H1 (cell line): ENCODE measurements around the gene WDR41. TPM values are rescaled to one million over a fixed set of nuclear protein-coding genes. Genes with fewer than 3 reads are reported as not detected.

Experiments
- CTCF ChIA-PET: fragments of 300-600 bp; sonication (Branson Sonifier 250); formaldehyde crosslinking; loops from one replicate; lab custom pipeline; 2021; ENCODE audit not compliant: partially characterized antibody; lab: Charles Lee
- POLR2A ChIA-PET: fragments of 300-600 bp; sonication (Branson Sonifier 250); formaldehyde crosslinking; loops from one replicate; lab custom pipeline; 2021; ENCODE audit warnings: inconsistent platforms; ENCODE audit not compliant: partially characterized antibody; lab: Charles Lee
- DNase-seq, 2 experiments: peaks; one replicate each; pipeline versions ENCODE4 v3.0.0 to v3.0.0-alpha.2; 2010 to 2022; ENCODE audit warnings: low spot score in 2 of 2, low read depth in 1 of 2, mixed read lengths in 1 of 2
- FAIRE-seq: peaks from 2 replicates; lab custom pipeline; 2011; peaks lifted over from hg19 to GRCh38; lab: Jason Lieb, UNC
- H2AFZ ChIP-seq: 2 replicates; pipeline ENCODE4 v1.8.1; 2012; ENCODE audit warnings: low read length, inconsistent platforms
- H2AK5ac ChIP-seq: 2 replicates; pipeline ENCODE4 v1.6.1; 2013; ENCODE audit warnings: low read depth, low read length
- H2BK120ac ChIP-seq: replicated peaks from 2 replicates; pipeline ENCODE3; 2013; ENCODE audit warnings: low read depth, low read length, inconsistent platforms
- H2BK12ac ChIP-seq: 2 replicates; pipeline ENCODE4 v1.6.1; 2013; ENCODE audit warnings: low read depth, low read length
- H2BK15ac ChIP-seq: 2 replicates; pipeline ENCODE4 v1.6.1; 2013; ENCODE audit warnings: low read length
- H2BK20ac ChIP-seq: 2 replicates; pipeline ENCODE4 v1.6.1; 2013; ENCODE audit warnings: low read length
- H2BK5ac ChIP-seq: 2 replicates; pipeline ENCODE4 v1.6.1; 2013; ENCODE audit warnings: low read depth, low read length
- H3K14ac ChIP-seq: 2 replicates; pipeline ENCODE4 v1.6.1; 2013; ENCODE audit warnings: inconsistent platforms; ENCODE audit not compliant: insufficient read length
- H3K18ac ChIP-seq: 2 replicates; pipeline ENCODE4 v1.6.1; 2013; ENCODE audit warnings: low read length; ENCODE audit errors: extremely low read depth
- H3K23ac ChIP-seq: 2 replicates; pipeline ENCODE4 v1.6.1; 2013; ENCODE audit warnings: inconsistent platforms; ENCODE audit not compliant: insufficient read length
- H3K23me2 ChIP-seq: 2 replicates; pipeline ENCODE4 v1.6.1; 2013; ENCODE audit warnings: low read depth, low read length
- H3K27ac ChIP-seq: 2 replicates; pipeline ENCODE4 v1.6.1; 2011; ENCODE audit warnings: low read depth, low read length, inconsistent platforms
- H3K27me3 ChIP-seq, 4 experiments: replicated peaks in 1 of 4; 1 replicate in 1 of 4; 2 replicates in 3 of 4; pipeline versions ENCODE4 v1.6.1 to v1.8.1; 2011 to 2013; ENCODE audit warnings: low read length in 3 of 4, mild to moderate bottlenecking in 3 of 4, inconsistent platforms in 2 of 4, mixed read lengths in 2 of 4, moderate library complexity in 1 of 4; ENCODE audit not compliant: control insufficient read depth in 3 of 4, insufficient read depth in 3 of 4; ENCODE audit errors: extremely low read depth in 1 of 4
- H3K36me3 ChIP-seq, 4 experiments: 2 replicates each; pipeline versions ENCODE4 v1.6.1 to v1.8.1; 2011 to 2013; ENCODE audit warnings: mild to moderate bottlenecking in 4 of 4, low read length in 3 of 4, moderate library complexity in 2 of 4, control low read depth in 1 of 4, inconsistent platforms in 1 of 4; ENCODE audit not compliant: insufficient read depth in 4 of 4, control insufficient read depth in 2 of 4
- H3K4ac ChIP-seq: replicated peaks from 2 replicates; pipeline ENCODE3; 2013; ENCODE audit warnings: low read length, low read depth, mixed read lengths, inconsistent platforms; ENCODE audit not compliant: insufficient read length
- H3K4me1 ChIP-seq, 4 experiments: replicated peaks in 1 of 4; 1 replicate in 1 of 4; 2 replicates in 3 of 4; pipeline versions ENCODE4 v1.6.1 to v1.8.1; 2011 to 2013; ENCODE audit warnings: low read length in 3 of 4, inconsistent platforms in 2 of 4, mixed read lengths in 1 of 4; ENCODE audit not compliant: insufficient read depth in 4 of 4, control insufficient read depth in 3 of 4
- H3K4me2 ChIP-seq, 2 experiments: 2 replicates each; pipeline versions ENCODE4 v1.6.1 to v1.8.1; 2011 to 2013; ENCODE audit warnings: low read depth in 2 of 2, low read length in 2 of 2, control low read depth in 1 of 2, inconsistent platforms in 1 of 2, mild to moderate bottlenecking in 1 of 2; ENCODE audit not compliant: insufficient read depth in 1 of 2
- H3K4me3 ChIP-seq, 4 experiments: fragments of 200-600, 300-600 bp in 1 of 4; sonication (generic), shearing (Covaris generic), sonication (Bioruptor Twin) in 1 of 4; 2 replicates each; pipeline versions ENCODE4 v1.5.1 to v1.8.1; 2011 to 2016; ENCODE audit warnings: low read length in 4 of 4, low read depth in 3 of 4, control low read depth in 2 of 4, inconsistent platforms in 2 of 4, mild to moderate bottlenecking in 2 of 4, mixed read lengths in 1 of 4, moderate library complexity in 1 of 4; ENCODE audit not compliant: insufficient read depth in 2 of 4; ENCODE audit errors: extremely low read depth in 1 of 4
- H3K56ac ChIP-seq: replicated peaks from 2 replicates; pipeline ENCODE3; 2013; ENCODE audit warnings: low read depth, mild to moderate bottlenecking, mixed read lengths, low read length, inconsistent platforms; ENCODE audit not compliant: insufficient read length
- H3K79me1 ChIP-seq: 2 replicates; pipeline ENCODE4 v1.6.1; 2013; ENCODE audit warnings: low read depth, low read length, control low read depth
- H3K79me2 ChIP-seq, 2 experiments: 2 replicates each; pipeline versions ENCODE4 v1.6.1 to v1.8.1; 2012 to 2013; ENCODE audit warnings: low read length in 2 of 2, mild to moderate bottlenecking in 2 of 2, inconsistent platforms in 1 of 2; ENCODE audit not compliant: insufficient read depth in 2 of 2, control insufficient read depth in 1 of 2
- H3K9ac ChIP-seq, 4 experiments: replicated peaks in 1 of 4; 1 replicate in 1 of 4; 2 replicates in 3 of 4; pipeline versions ENCODE4 v1.6.1 to v1.8.1; 2011 to 2013; ENCODE audit warnings: low read depth in 3 of 4, low read length in 3 of 4, control low read depth in 2 of 4, mild to moderate bottlenecking in 2 of 4, moderate library complexity in 2 of 4, inconsistent platforms in 1 of 4; ENCODE audit errors: extremely low read depth in 1 of 4
- H3K9me3 ChIP-seq, 2 experiments: 2 replicates each; pipeline versions ENCODE4 v1.6.1 to v1.8.1; 2012 to 2013; ENCODE audit warnings: mild to moderate bottlenecking in 2 of 2, moderate library complexity in 2 of 2, control low read depth in 1 of 2, inconsistent platforms in 1 of 2, low read depth in 1 of 2, low read length in 1 of 2, mixed read lengths in 1 of 2; ENCODE audit not compliant: insufficient read depth in 2 of 2
- H4K20me1 ChIP-seq, 2 experiments: replicated peaks in 1 of 2; 2 replicates each; pipeline versions ENCODE3 to v1.8.1; 2011 to 2013; ENCODE audit warnings: inconsistent platforms in 2 of 2, low read length in 2 of 2, mild to moderate bottlenecking in 1 of 2; ENCODE audit not compliant: insufficient read depth in 2 of 2, control insufficient read depth in 1 of 2
- H4K5ac ChIP-seq: 2 replicates; pipeline ENCODE4 v1.6.1; 2013; ENCODE audit warnings: low read length, low read depth, mixed read lengths, inconsistent platforms; ENCODE audit not compliant: insufficient read length
- H4K8ac ChIP-seq: 2 replicates; pipeline ENCODE4 v1.8.0; 2013; ENCODE audit warnings: mild to moderate bottlenecking, moderate library complexity, low read length, inconsistent platforms; ENCODE audit not compliant: insufficient read depth; ENCODE audit errors: extremely low read depth
- H4K91ac ChIP-seq: replicated peaks from 2 replicates; pipeline ENCODE3; 2013; ENCODE audit warnings: low read length, mixed read lengths, inconsistent platforms; ENCODE audit not compliant: insufficient read length
- CEBPB ChIP-seq: IDR thresholded peaks from 2 replicates; pipeline ENCODE4 v1.6.1; 2012; ENCODE audit warnings: low read depth, low read length
- SRF ChIP-seq: IDR thresholded peaks from 2 replicates; pipeline ENCODE4 v1.6.1; 2011; ENCODE audit warnings: mild to moderate bottlenecking, low read depth, low read length, moderate library complexity
- WGBS, 2 experiments: shearing (Covaris generic) in 1 of 2; methylation state at CpG; one replicate each; pipeline versions ENCODE4 v1.1.6 to v1.1.7; 2013 to 2015; ENCODE audit warnings: low lambda C conversion rate in 2 of 2, mixed read lengths in 2 of 2, inconsistent platforms in 1 of 2, low coverage in 1 of 2, missing lambda C conversion rate in 1 of 2; ENCODE audit not compliant: insufficient replicate concordance in 2 of 2, insufficient coverage in 1 of 2, insufficient read length in 1 of 2; ENCODE audit errors: extremely low coverage in 1 of 2, missing lambda C conversion rate in 1 of 2; 5-methylcytosine and 5-hydroxymethylcytosine counted together
- polyA plus RNA-seq, 7 experiments: library from polyadenylated mRNA; depleted of rRNA in 3 of 7; stranded (reverse) in 5 of 7; unstranded in 2 of 7; fragments of >200 nt in 5 of 7; fragments of 200-250 nt in 2 of 7; gene quantifications; 1 replicate in 5 of 7; 2 replicates in 1 of 7; 4 replicates in 1 of 7; pipeline versions ENCODE4 v1.2.1 to v1.2.3, GENCODE V29; 2011 to 2013; ENCODE audit warnings: missing spikeins in 2 of 7, mixed read lengths in 2 of 7
- total RNA-seq: library from RNA; stranded (reverse); fragmentation: NEBNext Ultra II Directional; extraction: Animal tissue kit (Norgen Biotek cat#: 25700); gene quantifications from 2 replicates; pipeline ENCODE4 v1.2.1, GENCODE V29; 2021
- TF ChIP-seq, protein P1 (sequence below): IDR thresholded peaks from 2 replicates; pipeline ENCODE4 v1.6.1; 2011; ENCODE audit warnings: low read depth, mild to moderate bottlenecking, low read length; ENCODE audit not compliant: insufficient read depth

The WDR41 gene
- total and polyA plus RNA-seq, 2 of the 8 experiments (the other 6 are each of a cell fraction or from before 2014, with no cell fraction given): 16.4 to 44.9 TPM

DNA sequence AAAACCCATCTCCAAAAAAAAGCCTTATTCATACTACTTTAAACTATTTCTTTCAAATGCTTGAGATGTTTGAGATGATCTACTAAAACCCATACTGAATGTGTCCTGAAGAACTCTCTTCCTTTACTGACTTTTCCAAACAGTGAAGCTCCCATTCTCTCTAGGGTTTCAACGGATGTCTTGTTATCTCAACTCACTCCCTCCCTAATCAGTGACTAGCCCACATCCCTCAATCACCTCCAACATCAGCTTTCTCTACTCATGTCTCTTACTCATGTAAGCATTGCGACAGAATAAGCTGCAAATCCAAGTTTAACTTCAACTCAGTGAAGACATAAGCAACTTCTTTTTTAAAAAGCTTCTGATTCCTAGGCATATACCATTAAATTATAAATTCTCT is 42.1 kb downstream of the WDR41 start:
- Histone ChIP-seq H3K4me3 (no peak overlapping the region), H2AFZ (no peak overlapping the region), H2BK5ac (no peak overlapping the region), H4K5ac (no peak overlapping the region), H2BK12ac (no peak overlapping the region), H3K79me1 (no peaks in the 10 kb centered on the region), H2BK20ac (no peak overlapping the region), H4K8ac (no peak overlapping the region), H3K4ac (no peak overlapping the region), H3K4me2 (no peak overlapping the region), H3K27me3 (no peaks in the 10 kb centered on the region), H3K18ac (no peak overlapping the region), H3K9me3 (no peaks in the 10 kb centered on the region), H3K36me3 (peaks cover 0 to 19% (median 9%) of the 10 kb centered on the region in 4 experiments; a peak in 6 of 8 replicates), H3K56ac (no peak overlapping the region), H2AK5ac (no peak overlapping the region), H3K23me2 (no peaks in the 10 kb centered on the region), H3K14ac (no peak overlapping the region), H4K20me1 (no peaks in the 10 kb centered on the region), H2BK15ac (no peak overlapping the region), H3K79me2 (no peaks in the 10 kb centered on the region), H3K9ac (no peak overlapping the region), H4K91ac (no peak overlapping the region), H2BK120ac (no peak overlapping the region), H3K4me1 (no peaks in the 10 kb centered on the region), H3K23ac (no peak overlapping the region), H3K27ac (no peak overlapping the region)
- POLR2A ChIA-PET: no interaction called here
- DNase-seq: no peak
- no peak for FAIRE-seq
- 89% methylated on average over 2 of the region's 2 CpGs; no CpG with 5 or more reads in 1 of the 2 experiments for WGBS, 2 experiments
- CTCF ChIA-PET: interaction anchor here (0.6 kb wide), 1 partner anchor 917 kb away, joined by 3 read pairs; no protein-coding TSS in a partner anchor
- no peak for TF ChIP-seq CEBPB
- TF ChIP-seq SRF: no peak
- TF ChIP-seq, protein P1, sequence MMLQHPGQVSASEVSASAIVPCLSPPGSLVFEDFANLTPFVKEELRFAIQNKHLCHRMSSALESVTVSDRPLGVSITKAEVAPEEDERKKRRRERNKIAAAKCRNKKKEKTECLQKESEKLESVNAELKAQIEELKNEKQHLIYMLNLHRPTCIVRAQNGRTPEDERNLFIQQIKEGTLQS: no peak
